Activated naive CD4-positive, alpha-beta T cell (primary cell): ENCODE measurements around the gene NPAS1.

Experiments
- DNase-seq, 4 experiments: peaks; one replicate each; lab custom pipeline; 2025; lab: John Stamatoyannopoulos, UW

The NPAS1 gene

DNA sequence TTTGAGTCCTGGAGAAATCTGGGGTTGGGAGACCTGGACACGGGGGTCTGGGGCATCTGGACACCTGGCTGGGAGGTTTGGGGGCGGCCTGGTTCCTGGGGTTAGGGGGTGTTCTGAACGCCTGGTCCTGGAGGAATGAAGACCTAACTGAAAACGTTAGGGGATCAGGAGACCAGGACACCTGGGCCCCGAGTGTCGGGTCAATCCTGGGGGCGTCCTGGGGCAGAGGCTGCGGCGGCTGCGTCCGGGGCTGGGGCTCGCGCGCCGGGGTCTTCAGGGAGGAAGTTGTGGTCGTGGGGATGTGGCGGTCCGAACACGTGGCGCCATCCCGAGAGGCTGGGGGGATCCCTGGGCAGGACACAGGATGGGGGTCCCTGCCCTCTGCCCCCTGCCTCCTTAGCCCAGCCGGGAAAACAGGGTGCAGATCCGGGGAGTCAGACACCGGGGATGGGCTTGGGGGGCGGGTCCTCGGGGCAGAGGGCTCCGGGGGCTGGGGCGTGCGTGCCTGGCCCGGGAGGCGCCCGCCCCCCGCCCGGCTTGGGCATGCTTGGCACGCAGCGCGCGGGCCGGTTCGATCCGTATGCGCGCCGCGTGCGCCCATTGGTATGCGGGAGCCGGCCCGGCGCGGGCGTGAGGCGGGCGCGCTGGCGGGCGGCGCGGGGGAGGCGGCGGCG lies 632 bp downstream of the NPAS1 start:
- DNase-seq: no peak

DNA sequence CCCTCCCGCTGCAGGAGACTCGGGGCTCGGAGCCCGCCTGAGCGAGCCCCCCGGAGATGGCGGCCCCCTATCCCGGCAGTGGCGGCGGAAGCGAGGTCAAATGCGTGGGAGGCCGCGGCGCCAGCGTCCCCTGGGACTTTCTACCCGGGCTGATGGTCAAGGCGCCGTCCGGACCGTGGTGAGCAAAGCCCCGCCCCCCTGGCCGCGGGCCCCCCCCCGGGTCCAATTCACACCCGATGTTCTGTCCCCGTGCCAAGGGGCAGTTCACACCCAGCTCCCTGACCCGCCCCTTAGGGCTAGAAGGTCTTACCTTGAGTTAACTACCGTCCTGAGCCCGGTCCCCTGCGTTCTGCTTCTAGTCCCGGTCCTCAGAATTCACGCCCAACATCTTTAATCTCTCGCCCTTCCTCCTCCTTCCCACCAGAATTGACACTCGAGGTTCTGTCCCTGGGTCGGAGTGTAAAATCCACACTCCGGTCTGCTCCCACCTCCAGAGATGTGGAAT lies 1.4 kb downstream of the NPAS1 start:
- no peak for DNase-seq

DNA sequence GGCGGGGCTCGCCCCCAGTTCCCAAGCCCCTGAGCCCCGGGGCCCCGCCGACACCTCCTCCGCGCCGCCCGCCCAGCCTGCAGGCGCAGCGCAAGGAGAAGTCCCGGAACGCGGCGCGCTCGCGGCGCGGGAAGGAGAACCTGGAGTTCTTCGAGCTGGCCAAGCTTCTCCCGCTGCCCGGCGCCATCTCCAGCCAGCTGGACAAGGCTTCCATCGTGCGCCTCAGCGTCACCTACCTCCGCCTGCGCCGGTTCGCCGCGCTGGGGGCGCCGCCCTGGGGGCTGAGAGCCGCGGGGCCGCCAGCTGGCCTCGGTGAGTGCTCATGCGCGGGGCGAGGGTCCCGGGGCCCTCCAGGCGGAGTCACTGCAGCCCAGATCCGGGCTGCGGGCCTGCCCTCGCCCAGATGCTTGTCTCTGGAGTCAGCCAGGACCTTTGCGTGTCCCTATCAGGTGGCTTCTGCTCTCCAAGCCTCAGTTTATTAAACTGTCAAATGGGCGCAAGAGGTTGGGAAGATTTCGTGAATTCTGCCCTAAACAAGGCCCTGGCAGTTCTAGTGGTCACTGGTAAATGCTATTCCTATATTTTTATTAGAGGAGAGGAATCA lies 2.0 kb downstream of the NPAS1 start:
- DNase-seq: no peak

DNA sequence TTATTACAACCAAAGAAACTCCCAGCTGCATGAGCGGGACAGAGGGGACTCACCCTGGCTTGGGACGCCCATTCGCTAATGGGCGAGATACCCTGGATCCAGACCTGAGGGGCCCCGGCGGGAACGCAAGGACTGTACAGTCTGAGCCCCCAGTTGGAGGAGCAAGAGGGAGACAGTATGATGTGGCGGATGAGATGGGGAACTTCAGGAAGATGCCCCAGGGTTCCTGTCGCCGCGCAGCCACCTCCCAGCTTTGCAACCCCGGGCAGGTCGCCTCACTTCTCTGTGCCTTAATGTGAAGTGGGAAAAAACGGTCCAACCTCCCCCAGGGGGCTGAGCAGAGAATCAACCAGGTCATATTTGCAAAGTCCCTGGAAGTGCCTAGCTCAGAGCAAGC lies 2.5 kb downstream of the NPAS1 start:
- DNase-seq: no peak

DNA sequence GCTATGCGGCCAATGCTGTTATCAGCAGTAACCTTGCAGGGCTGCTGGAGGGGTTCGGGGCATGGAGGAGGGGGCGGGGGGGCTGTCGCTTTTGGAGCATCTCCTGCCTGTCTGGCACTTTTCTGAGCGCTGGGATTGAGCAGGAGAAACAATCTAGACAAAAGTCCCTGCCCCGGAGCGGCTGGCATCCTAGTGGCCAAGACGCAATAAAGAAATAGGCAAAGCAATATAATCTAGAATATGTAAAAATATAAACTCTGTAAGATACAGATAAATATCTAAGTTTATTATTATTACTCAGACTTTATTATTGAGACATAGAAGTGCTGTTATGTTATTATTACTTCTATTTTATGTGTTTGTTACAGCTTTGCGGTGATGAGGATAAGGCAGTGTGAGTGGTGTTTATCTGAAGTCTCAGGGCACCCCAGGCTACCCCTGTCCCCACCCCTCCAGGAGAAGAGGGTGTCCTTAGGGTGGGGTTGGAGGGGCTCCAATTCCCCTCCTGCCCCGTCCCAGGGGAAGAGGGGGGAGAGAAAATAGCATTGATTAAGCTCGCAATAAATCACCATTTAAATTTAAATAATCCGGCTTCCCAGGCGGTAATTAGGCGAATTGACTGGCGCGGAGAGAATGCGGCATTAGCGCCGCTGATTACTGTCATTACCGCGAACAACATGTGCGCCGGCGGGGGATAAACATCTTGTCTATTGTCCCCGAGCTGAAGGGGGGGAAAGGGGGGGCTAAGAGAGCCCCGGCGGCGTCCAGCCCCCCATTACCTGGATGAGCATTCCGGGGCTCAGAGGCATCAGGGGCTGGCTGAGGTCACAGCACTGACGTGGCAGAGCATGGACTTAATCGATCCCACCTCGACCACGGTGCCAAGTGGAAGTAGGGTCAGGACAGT lies 3.2 kb downstream of the NPAS1 start:
- no peak for DNase-seq

DNA sequence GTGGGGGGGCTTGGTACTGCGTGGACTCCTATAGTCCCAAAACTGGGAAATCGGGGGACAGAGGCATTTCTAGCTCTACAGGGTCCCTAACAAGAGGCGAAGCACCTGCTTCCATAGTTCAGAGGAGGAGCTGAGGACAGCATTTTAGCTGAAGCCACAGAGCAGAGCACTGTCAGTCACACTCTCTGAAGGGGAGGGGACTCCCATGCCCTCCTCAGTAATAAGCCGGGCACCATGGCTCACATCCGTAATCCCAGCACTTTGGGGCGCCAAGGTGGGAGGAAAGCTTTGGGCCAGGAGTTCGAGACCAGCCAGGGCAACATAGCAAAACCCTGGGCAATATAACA lies 3.8 kb downstream of the NPAS1 start:
- DNase-seq: no peak

DNA sequence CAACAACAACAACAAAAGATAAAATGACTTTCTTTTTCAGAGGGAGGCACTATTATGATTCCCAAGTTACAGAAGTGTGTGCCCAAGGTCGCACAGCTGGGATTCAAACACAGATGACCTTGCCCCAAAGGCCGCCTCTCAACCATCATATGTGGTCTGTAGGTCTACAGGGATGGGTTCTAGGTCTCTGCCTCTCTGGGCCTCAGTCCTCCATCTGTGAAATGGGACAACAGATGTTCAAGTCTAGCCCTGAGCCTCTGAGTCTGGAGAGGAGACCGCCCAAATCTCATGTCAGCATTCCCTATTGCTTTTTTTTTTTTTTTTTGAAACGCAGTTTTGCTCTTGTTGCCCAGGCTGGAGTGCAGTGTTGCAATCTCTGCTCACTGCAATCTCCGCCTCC lies 4.9 kb downstream of the NPAS1 start:
- no peak for DNase-seq

DNA sequence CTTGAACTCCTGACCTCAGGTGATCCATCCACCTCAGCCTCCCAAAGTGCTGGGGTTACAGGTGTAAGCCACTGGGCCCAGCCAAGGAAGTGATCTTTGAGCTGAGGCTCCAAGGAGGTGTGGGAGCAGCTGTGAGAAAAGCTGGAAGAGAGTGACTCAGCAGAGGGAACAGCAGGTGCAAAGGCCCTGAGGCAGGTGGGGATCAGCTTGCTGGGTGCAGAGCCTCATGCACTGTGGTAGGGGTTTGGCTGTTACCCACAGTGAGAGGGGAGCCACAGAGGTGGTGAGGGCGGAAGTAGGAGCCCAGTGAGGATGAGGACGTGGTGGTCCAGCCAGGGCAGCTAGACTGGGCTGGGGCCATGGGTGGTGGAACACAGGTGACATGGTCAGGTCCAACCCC lies 6.5 kb downstream of the NPAS1 start:
- DNase-seq: no peak

DNA sequence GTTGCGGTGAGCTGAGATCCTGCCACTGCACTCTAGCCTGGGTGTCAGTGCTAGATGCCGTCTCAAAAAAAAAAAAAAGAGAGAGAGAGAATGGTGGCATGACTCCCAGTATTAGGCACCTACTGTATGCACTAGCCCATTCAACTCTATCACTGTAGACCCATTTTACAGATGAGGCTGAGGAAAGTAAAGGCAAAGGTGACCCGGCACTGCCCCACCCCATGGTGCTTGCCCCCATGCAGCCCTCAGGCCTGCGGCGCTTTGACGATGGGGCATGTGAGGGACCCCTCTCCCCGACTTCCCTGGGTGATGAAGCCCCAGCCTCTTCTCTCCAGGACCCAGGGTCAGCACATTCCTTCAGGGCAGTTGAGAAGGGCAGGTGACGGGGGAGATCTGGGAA lies 7.3 kb downstream of the NPAS1 start:
- no peak for DNase-seq

DNA sequence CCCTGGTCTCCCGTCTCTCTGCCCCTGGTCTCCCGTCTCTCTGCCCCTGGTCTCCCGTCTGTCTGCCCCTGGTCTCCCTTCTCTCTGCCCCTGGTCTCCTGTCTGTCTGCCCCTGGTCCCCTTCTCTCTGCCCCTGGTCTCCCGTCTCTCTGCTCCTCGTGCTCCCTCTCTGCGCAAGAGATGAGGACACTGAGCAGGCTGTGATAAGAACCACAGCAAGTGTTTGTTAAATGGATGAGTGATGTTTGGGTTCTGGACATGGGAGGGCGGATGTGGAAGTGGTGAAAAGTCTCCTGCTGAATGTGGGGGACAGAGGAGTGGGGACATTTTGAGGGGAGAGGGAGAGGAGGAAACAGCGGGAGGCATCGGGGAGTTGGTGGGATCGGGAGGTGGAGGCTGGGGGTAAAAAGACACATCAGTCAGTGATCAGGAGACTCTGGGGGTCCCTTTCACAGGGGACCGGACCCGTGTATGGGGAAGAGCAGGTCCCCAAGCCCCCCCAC lies 8.0 kb downstream of the NPAS1 start:
- DNase-seq: no peak

DNA sequence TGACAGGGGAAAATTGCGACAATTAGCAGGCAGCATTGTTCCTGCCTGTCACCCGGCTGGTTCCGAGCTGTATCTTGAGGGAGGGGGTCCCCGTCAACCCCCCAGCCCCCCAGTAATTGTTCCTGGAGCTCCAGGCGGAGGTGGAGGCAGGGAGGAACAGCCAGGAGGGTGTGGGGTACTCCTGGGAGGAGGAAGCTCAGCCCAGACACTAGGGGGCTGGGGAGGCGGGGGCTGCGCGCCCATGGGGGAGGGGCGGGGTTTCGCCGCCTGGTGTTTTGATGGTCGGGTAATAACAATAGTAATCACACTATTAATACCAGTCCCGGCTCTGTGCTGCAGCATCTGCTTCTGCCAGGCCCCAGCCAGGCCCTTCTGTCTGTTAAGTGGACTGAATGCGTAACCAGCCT lies 8.6 kb downstream of the NPAS1 start:
- no peak for DNase-seq

DNA sequence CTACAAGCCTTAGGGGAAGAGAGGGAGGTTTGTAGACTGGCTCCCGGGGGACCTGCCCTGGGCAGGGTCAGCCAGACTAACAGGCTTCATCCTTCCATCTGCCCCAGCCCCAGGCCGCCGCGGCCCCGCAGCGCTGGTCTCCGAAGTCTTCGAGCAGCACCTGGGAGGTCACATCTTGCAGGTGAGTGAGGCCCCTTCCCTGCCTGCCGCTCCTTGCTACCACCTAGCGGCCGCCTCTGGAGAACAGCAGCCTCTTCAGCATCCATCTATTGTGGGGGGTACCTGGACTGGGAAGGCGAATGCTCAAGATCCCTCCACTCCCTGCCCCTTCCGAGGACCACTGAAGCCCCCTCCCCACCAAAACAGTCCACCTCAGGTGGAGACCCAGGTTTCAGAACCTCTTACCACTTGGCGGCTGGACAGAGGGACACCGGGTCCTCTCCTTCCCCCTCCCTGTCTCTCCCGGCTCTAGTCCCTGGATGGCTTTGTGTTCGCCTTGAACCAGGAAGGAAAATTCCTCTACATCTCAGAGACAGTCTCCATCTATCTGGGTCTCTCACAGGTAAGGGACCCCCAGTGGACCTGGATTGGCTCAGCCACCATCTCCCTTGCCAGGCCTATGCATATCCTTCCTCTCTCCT lies 12.7 kb downstream of the NPAS1 start:
- DNase-seq: peak; percentile 22 to 60 (median 34)

DNA sequence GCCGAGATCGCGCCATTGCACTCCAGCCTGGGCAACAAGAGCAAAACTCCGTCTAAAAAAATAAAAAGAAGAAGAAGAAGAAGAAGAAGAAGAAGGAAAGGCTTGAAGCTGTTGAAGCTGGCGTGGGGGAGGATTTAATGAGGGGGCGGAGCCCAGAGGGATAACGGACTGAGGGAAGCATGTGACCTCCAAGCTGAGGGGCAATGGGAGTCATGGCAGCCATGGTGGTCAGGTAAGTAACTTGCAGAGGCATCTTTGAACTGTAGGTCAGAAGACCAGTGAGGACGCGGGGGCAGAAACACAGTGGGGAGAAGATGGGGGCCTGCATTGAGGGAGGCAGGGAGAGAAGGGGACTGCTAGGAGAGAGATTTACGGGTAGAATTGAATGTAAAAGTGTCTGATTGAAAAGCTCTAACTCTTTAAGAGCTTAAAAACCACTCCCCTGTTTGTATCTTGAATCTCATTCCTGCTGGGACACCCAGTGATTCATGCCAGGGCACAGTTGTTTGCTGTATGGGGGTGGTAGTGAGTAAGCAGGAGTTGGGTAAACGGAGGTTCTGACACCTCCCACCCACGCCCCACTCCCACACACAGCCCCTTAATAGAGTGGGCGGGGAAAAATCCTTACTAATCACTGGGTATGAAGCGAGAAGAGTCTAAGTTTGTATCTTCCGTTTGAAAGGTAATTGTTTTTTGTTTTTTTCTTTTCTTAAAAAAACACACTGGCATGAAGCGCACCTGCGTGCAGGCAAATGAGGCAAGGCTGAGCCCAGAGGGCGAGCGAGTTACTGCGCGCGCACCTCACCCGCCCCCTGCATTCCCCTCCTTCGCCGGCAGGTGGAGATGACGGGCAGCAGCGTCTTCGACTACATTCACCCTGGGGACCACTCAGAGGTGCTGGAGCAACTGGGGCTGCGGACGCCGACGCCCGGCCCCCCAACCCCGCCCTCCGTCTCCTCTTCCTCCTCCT lies 15.8 kb downstream of the NPAS1 start:
- DNase-seq: peak; percentile 94 to 97 (median 96)

DNA sequence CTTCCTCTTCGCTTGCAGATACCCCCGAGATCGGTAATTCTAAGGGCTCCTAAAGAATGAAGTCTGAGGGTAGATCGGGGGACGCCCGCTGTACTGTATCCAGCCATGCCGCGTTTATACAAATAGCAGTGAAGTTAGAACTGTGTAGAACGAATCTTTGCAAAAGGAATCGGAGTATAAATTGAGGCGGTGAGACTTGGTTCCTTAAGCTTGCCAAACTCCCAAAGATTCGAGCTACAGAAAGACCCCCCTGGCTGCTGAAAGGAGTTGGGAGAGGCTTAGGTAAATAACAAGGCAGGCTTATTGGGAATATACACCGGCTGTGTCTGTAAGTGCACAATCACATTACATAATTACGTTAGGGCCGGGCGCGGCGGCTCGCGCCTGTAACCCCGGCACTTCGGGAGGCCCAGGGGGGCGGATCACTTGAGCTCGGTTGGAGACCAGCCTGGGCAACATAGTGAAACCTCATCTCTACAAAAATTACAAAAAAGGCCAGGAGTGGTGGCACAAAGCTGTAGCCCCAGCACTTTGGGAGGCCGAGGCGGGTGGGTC lies 16.5 kb downstream of the NPAS1 start:
- peak in 1 of 4 experiments; percentile 21 for DNase-seq

DNA sequence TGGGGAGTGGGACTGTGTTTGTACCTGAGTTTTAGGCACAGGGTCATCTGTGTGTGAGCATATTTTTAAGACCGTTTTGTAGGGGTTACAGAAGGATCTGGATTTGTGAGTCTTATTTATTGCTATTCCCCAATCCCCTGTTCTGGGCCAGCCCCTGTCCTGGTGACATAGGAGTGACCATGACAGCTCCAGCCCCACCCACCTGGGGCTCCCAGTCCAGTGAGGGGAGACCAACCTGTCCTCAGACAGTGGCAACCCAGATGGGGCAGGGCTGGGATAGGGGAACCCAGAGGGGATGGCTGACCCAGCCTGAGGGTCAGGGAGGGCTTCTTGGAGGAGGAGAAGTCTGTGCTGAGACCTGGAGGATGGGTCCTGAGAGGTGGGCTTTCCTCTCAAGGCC lies 18.1 kb downstream of the NPAS1 start:
- DNase-seq: no peak

DNA sequence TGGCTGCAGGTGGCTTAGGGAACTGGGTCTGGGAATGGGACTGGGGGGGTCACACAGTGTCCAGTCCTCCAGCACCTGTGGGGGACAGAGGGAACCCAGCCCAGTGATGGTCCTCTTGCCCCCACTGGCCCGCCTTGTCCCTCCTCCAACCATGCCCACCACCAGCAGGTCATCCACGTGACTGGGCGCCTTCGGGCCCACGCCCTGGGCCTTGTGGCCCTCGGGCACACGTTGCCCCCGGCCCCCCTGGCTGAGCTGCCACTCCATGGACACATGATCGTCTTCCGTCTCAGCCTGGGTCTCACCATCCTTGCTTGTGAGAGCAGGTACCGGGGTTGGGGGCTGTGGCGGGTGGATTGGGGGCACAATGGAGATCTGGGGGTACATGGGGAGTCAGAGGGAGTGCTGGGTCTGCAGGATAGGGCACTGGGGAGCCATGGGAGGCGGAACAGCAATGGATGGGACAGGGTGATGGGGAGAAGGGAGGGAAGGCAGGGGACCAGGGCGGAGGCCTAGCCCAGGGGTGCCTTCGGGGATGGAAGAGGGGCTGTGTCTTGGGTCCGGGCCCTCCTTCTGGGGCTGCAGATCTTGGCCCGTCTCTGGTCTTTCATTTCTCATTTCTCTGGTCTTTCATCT lies 19.7 kb downstream of the NPAS1 start:
- DNase-seq: no peak

DNA sequence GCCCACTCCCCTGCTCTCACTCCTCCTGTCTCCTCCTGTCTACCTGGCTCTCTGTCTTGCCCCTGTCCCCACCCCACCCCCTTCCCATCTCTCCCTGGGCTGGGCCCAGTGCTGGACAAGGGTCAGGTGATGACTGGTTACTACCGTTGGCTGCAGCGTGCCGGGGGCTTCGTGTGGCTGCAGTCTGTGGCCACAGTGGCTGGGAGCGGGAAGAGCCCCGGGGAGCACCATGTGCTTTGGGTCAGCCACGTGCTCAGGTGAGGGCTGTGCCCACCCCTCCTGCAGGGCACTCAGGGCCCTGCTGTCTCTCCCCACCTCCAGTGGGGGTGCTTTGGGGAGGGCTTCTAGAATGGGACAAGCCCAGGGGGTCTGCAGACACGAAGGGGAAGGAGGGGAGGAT lies 21.2 kb downstream of the NPAS1 start:
- DNase-seq: no peak

DNA sequence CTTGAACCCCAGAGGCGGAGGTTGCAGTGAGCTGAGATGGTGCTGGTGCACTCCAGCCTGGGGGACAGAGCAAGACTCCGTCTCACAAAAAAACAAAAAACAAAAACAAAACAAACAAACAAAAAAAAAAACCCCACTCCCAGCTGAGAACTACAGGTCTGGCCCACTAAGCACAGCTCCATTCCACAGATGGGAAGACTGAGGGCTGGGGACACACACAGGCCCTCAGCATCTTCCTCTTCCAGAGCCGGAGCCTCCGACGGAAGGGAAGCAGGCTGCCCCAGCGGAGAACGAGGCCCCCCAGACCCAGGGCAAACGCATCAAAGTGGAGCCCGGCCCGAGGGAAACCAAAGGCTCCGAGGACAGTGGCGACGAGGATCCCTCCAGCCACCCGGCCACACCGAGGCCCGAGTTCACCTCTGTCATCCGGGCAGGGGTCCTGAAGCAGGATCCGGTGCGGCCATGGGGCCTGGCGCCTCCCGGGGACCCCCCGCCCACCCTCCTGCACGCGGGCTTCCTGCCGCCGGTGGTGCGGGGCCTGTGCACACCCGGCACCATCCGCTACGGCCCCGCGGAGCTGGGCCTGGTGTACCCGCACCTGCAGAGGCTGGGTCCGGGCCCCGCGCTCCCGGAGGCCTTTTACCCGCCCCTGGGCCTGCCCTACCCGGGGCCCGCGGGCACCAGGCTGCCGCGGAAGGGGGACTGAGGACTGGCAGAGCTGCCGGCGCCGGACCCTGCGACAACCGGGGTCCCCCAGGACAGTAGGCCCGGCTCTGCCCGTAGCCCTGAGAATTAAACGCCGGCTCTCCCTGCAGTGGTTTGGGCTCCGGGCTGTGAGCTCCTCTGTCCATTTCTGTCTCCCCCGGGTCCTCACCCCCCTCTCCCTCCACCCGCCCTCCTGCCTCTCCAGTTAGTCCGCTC lies 25.6 kb downstream of the NPAS1 start:
- no peak for DNase-seq

DNA sequence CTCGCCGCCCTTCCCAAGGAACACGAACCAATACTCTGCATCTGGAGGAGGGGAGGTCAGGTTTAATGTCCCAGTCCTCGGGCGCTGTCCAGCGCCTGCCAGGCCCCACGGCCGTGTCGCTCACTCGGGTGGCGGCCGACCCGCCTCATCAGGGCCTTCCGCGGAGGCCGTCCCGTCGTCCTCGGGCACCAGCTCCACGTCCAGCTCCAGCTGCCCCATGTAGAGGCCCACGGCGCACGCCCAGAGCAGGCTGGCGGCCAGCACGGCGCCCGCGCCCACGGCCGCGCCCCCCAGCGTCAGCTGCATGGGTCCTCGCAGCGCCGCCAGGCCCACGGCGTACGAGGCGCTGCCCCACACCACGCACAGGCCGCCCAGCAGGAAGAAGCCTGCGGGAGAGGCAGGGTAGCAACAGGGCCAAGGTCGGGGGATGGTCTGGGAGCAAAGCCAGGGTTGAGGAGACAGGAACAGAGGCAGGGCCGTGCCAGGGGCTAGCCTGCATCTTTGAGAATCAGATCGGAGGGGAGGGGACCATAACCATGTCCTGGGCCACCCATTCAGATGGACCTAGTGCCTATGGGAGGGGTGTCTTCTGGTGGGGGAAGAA lies 26.3 kb downstream of the NPAS1 start:
- no peak for DNase-seq
